Skeletal muscle tissue (tissue), 4 donors: ENCODE results near the gene TULP1. TPM values are rescaled to one million over a fixed set of nuclear protein-coding genes. Genes with fewer than 3 reads are reported as not detected.

ENCODE experiments used
- H3K27ac ChIP-seq: one replicate; pipeline ENCODE4 v1.7.0; 2013; ENCODE audit warnings: mild to moderate bottlenecking, low read depth, low read length, inconsistent platforms
- H3K27me3 ChIP-seq, 3 donors: one replicate each; pipeline ENCODE4 v1.7.0; 2013; ENCODE audit warnings: low read length in 3 of 3; ENCODE audit not compliant: control insufficient read depth in 3 of 3, insufficient read depth in 3 of 3
- H3K36me3 ChIP-seq, 3 donors: one replicate each; pipeline ENCODE4 v1.7.0; 2013; ENCODE audit warnings: low read length in 3 of 3; ENCODE audit not compliant: control insufficient read depth in 3 of 3, insufficient read depth in 3 of 3
- H3K4me1 ChIP-seq, 3 donors: one replicate each; pipeline ENCODE4 v1.7.0; 2013; ENCODE audit warnings: low read length in 3 of 3, mild to moderate bottlenecking in 3 of 3; ENCODE audit not compliant: control insufficient read depth in 3 of 3, insufficient read depth in 3 of 3
- H3K4me3 ChIP-seq, 3 donors: one replicate each; pipeline ENCODE4 v1.7.0; 2013; ENCODE audit warnings: low read length in 3 of 3
- H3K9ac ChIP-seq, 3 donors: one replicate each; pipeline ENCODE4 v1.7.0; 2013; ENCODE audit warnings: low read length in 3 of 3, mild to moderate bottlenecking in 3 of 3, moderate library complexity in 2 of 3, low read depth in 1 of 3
- H3K9me3 ChIP-seq, 3 donors: one replicate each; pipeline ENCODE4 v1.7.0; 2013; ENCODE audit warnings: low read length in 3 of 3; ENCODE audit not compliant: control insufficient read depth in 3 of 3
- total RNA-seq: library from RNA; depleted of rRNA; stranded (reverse); fragments of >200 nt; gene quantifications from one replicate; pipeline ENCODE4 v1.2.3, GENCODE V29; 2014
- donor health status: Osteomylitis.

TULP1 gene
- total RNA-seq: 0.52 TPM

- Histone ChIP-seq H3K9me3 (no peaks in the 10 kb centered on the region), H3K36me3 (no peaks in the 10 kb centered on the region), H3K4me1 (no peaks in the 10 kb centered on the region), H3K27me3 (peaks cover 18 to 30% (median 21%) of the 10 kb centered on the region in 3 donors), H3K4me3 (no peak within 1 kb of the TSS), H3K9ac (no peak within 1 kb of the TSS), H3K27ac (no peak within 1 kb of the TSS)
These were observed at the start of gene TULP1 for GRCh38 chr6:35512740-35513139. TULP1 (minus strand) TSS chr6:35512896; CDS start chr6:35512858, 38 bp downstream.

GRCh38 chr6:35562060-35562459 is 49.4 kb upstream of the TULP1 start:
- no peaks in the 10 kb centered on the region for H3K36me3 ChIP-seq
- peaks cover 0 to 2% (median 0%) of the 10 kb centered on the region in 3 donors for H3K27me3 ChIP-seq
- H3K9ac ChIP-seq: no peak overlapping the region
- H3K4me1 ChIP-seq: no peaks in the 10 kb centered on the region
- no peak overlapping the region for H3K4me3 ChIP-seq
- no peak overlapping the region for H3K27ac ChIP-seq
- no peaks in the 10 kb centered on the region for H3K9me3 ChIP-seq

GRCh38 chr6:35561113-35561512 is 48.4 kb upstream of the TULP1 start:
- no peaks in the 10 kb centered on the region for H3K9me3 ChIP-seq
- no peaks in the 10 kb centered on the region for H3K4me1 ChIP-seq
- H3K27ac ChIP-seq: no peak overlapping the region
- H3K27me3 ChIP-seq: peaks cover 0 to 2% (median 0%) of the 10 kb centered on the region in 3 donors
- no peak overlapping the region for H3K9ac ChIP-seq
- no peak overlapping the region for H3K4me3 ChIP-seq
- H3K36me3 ChIP-seq: no peaks in the 10 kb centered on the region

- no peak overlapping the region for H3K4me3 ChIP-seq
- H3K36me3 ChIP-seq: no peaks in the 10 kb centered on the region
- H3K27ac ChIP-seq: no peak overlapping the region
- no peak overlapping the region for H3K9ac ChIP-seq
- H3K27me3 ChIP-seq: peaks cover 0 to 2% (median 0%) of the 10 kb centered on the region in 3 donors
- no peaks in the 10 kb centered on the region for H3K9me3 ChIP-seq
- H3K4me1 ChIP-seq: no peaks in the 10 kb centered on the region
These were observed 45.9 kb upstream of the TULP1 start for GRCh38 chr6:35558571-35558970.

GRCh38 chr6:35557239-35557638 is 44.5 kb upstream of the TULP1 start:
- H3K4me1 ChIP-seq: no peaks in the 10 kb centered on the region
- peaks cover 0 to 2% (median 0%) of the 10 kb centered on the region in 3 donors for H3K27me3 ChIP-seq
- H3K9ac ChIP-seq: no peak overlapping the region
- no peak overlapping the region for H3K27ac ChIP-seq
- H3K4me3 ChIP-seq: no peak overlapping the region
- H3K36me3 ChIP-seq: no peaks in the 10 kb centered on the region
- H3K9me3 ChIP-seq: no peaks in the 10 kb centered on the region

GRCh38 chr6:35554811-35555210 is 42.1 kb upstream of the TULP1 start:
- Histone ChIP-seq H3K9ac (no peak overlapping the region), H3K4me3 (no peak overlapping the region), H3K9me3 (peaks cover 0 to 3% (median 0%) of the 10 kb centered on the region in 3 donors), H3K36me3 (no peaks in the 10 kb centered on the region), H3K4me1 (no peaks in the 10 kb centered on the region), H3K27me3 (peaks cover 0 to 2% (median 0%) of the 10 kb centered on the region in 3 donors), H3K27ac (no peak overlapping the region)

GRCh38 chr6:35553315-35553714 is 40.6 kb upstream of the TULP1 start:
- Histone ChIP-seq H3K9ac (no peak overlapping the region), H3K4me3 (no peak overlapping the region), H3K27me3 (no peaks in the 10 kb centered on the region), H3K9me3 (peaks cover 0 to 3% (median 0%) of the 10 kb centered on the region in 3 donors), H3K27ac (no peak overlapping the region), H3K4me1 (no peaks in the 10 kb centered on the region), H3K36me3 (no peaks in the 10 kb centered on the region)

- peaks cover 0 to 4% (median under 1%) of the 10 kb centered on the region in 3 donors for H3K27me3 ChIP-seq
- H3K9me3 ChIP-seq: peaks cover 0 to 3% (median 0%) of the 10 kb centered on the region in 3 donors
- H3K4me3 ChIP-seq: no peak overlapping the region
- no peaks in the 10 kb centered on the region for H3K36me3 ChIP-seq
- H3K9ac ChIP-seq: no peak overlapping the region
- H3K27ac ChIP-seq: no peak overlapping the region
- H3K4me1 ChIP-seq: no peaks in the 10 kb centered on the region
These were observed 39.7 kb upstream of the TULP1 start for GRCh38 chr6:35552285-35552917.

GRCh38 chr6:35550437-35550836 is 37.7 kb upstream of the TULP1 start:
- H3K27me3 ChIP-seq: peaks cover 0 to 5% (median 4%) of the 10 kb centered on the region in 3 donors
- no peak overlapping the region for H3K4me3 ChIP-seq
- H3K9me3 ChIP-seq: peaks cover 0 to 3% (median 0%) of the 10 kb centered on the region in 3 donors

GRCh38 chr6:35547676-35548075 is 35.0 kb upstream of the TULP1 start:
- H3K4me3 ChIP-seq: no peak overlapping the region
- H3K4me1 ChIP-seq: no peaks in the 10 kb centered on the region
- no peak overlapping the region for H3K27ac ChIP-seq
- H3K27me3 ChIP-seq: peaks cover 0 to 13% (median 7%) of the 10 kb centered on the region in 3 donors
- H3K9ac ChIP-seq: no peak overlapping the region
- H3K9me3 ChIP-seq: peaks cover 0 to 3% (median 0%) of the 10 kb centered on the region in 3 donors
- H3K36me3 ChIP-seq: no peaks in the 10 kb centered on the region

More at GRCh38 chr6:35550437-35550836, 37.7 kb upstream of the TULP1 start:
- no peak overlapping the region for H3K9ac ChIP-seq
- H3K4me1 ChIP-seq: no peaks in the 10 kb centered on the region
- H3K36me3 ChIP-seq: no peaks in the 10 kb centered on the region
- H3K27ac ChIP-seq: no peak overlapping the region
